LNCAP (cell line): ENCODE measurements around the gene DDIAS.

Experiments
- TF ChIP-seq, protein P1 (sequence below): fragments of 450-650 bp; IDR thresholded peaks from 2 replicates; pipeline ENCODE4 v1.5.1; 2017; ENCODE audit warnings: mild to moderate bottlenecking

DDIAS gene

DNA sequence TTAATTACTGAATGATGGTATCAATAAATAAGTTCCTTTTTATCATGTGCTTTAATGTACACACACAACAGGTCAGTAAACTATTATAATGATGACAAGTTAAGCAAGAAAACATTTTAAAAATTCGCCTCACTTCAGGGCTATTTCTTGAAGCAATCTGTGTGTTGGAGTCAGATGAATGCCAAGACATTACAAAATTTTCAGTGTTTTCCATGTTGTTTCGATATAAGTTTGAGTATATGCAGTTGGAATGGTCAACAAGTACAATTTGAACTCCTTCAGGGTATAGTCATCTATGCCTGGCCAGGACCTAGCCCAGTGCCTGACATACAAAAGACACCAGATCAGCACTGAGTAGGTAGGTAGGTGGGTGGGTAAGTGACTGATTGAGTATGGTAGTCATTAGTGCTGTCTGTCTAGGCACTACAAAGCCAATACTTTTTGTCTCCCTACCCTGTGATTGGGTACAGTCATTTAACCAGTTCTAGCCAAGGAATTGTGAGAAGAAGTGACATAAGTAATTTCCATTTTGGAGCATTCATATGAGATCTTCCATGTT, 8.8 kb upstream of the DDIAS start:
- TF ChIP-seq, protein P1, sequence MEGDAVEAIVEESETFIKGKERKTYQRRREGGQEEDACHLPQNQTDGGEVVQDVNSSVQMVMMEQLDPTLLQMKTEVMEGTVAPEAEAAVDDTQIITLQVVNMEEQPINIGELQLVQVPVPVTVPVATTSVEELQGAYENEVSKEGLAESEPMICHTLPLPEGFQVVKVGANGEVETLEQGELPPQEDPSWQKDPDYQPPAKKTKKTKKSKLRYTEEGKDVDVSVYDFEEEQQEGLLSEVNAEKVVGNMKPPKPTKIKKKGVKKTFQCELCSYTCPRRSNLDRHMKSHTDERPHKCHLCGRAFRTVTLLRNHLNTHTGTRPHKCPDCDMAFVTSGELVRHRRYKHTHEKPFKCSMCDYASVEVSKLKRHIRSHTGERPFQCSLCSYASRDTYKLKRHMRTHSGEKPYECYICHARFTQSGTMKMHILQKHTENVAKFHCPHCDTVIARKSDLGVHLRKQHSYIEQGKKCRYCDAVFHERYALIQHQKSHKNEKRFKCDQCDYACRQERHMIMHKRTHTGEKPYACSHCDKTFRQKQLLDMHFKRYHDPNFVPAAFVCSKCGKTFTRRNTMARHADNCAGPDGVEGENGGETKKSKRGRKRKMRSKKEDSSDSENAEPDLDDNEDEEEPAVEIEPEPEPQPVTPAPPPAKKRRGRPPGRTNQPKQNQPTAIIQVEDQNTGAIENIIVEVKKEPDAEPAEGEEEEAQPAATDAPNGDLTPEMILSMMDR = no peak

DNA sequence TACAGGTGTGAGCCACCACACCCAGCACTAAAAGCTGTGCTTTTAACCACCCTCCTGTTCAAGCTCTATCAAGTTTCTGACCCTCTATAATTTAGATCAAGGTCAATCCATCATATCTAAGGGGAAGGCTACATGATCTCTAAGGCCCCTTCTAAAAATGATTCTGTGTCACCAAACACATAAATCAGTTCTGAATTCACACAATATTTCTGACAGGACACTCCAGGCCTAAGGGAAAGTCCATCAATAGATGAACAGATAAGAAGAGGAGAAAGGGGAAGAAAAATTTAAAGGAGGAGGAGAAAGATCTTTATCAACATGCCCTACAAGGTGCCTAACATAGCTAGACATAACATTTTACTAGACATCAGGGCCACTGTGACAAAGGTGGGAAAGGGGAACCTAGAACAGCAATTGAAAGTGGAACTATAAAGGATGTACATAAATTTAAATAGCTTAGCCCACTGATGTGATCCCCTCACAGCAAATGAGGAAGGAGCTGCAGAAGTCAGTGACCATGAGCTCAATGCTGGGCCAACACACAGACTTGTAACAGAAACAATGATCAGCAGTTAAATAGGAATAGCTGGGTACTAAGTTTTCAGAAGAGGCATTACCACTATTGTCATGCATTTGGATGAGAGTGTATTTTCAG, 6.0 kb upstream of the DDIAS start:
- TF ChIP-seq, protein P1 = no peak

DNA sequence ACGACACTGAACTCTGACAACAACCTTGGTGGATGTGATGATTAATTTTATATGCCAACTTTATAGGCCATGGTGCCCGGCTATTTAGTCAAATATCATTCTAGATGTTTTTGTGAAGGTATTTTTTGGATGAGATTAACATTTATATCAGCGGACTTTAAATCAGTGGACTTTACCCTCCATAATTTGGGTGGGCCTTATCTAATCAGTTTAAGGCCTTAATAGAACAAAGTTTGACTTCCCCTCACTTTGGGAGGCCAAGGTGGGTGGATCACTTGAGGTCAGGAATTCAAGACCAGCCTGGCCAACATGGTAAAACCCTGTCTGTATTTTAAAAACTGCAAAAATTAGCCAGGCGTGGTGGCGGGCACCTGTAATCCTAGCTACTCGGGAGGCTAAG, 5.4 kb upstream of the DDIAS start:
- TF ChIP-seq, protein P1 = no peak

DNA sequence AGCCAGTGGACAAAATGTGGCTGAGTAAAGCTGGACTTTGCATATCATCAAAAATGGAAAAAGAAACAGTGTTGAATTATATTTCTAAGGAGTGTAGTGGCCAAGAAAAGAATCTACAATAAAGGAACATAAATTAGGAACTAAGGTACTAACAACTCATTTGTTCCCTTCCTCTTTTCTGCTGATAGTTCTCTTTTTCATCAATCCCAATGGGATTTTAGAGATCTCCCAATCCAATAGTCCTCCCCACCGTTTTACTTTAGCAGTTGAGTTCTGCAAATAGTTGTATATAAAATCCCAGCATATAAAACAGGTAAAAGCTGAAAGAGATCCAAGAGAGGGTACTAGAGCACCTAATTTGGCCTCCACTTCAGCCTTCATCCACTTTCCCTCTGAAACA, 3.3 kb upstream of the DDIAS start:
- TF ChIP-seq, protein P1 = no peak

DNA sequence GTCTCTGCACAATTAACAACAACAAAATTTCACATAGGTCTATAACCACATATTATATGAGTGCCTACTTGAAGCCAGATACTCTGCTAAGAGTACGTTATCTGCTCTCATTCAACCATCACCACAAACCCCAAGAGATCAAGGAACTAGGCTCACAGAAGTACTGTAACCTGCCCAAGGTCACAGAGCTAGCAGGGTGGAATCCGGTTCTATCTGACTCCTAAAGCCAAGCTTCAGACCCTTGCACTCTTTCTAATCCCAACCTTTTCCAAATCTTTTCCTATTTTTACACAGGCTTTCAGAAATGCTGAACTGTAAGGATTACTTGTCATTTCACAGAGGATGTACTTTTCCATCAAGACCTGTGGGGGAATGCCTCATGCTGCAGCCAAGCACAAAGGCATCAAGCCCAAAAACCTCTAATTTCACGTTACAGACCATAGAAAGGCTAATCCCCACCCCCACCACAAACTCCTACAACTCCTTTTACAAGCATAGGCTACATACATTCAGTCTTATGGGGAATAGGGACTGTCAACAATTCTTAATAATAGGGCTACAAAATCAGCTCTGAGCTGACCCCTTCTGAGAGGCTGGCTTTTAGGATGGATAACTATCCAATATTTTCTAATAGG, 2.2 kb upstream of the DDIAS start:
- TF ChIP-seq, protein P1 = no peak

DNA sequence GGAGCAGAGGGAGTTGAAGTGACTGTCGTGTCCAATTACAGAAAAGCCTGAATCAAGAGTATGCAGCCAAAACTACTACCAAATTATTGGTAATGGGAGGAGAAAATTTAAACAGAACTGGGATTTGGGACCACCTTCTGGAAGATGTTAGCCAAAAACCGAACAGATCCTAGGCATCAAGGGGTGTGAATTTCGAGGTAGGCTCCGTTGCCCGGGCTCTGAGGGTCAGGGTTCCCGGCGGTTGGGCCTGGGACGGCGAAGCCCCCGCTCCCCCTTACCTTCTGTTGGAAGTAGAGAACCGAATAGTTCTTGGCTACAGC, 1.6 kb upstream of the DDIAS start:
- TF ChIP-seq, protein P1 = no peak

DNA sequence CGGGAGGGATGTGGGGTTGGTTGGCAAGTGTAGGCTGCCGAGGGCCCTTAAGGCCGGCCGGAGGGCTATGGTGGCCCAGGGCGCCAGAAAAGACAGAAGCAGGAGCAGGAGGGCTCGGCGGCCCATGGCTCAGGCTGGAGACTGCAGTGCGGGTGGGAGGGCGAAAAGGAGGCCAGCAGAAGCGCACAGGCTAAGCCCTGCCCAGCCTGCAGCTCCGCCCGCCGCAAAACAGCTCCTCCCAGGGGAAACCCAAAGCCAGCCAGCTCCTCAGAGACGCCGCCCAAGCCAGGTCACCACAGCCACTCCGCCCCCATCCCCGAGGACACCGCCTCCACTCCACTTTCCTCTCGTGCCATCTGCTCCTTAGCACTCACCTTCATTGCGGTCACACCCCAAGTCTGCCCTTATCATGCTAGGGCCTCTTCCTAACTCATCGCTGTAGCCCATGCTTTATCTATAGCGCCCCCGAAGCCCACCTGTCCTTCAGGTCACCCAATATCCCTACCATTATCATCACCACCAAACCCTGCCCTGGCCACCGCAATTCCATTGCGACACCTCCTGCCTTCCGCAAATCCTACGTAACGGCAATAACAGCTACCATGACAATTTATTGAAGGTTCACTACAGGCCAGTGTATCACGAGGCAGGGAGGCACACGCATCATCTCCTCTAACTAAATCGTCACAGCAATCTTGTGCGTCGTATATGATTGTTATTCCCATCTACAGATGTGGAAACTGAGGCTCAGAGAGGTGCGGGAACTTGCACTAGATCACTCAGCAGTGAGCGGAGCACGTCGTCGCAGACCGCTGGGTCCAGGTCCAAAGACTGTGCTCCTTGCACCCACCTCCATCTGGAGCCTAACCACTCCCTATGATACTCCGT, 1.0 kb upstream of the DDIAS start, which contains the start of gene PRCP:
PRCP (minus strand) TSS at position 154 of the 888 bp plus-strand sequence; CDS start at position 126, 28 bp downstream.
- TF ChIP-seq, protein P1 = no peak
